HG02852 (cell line): ENCODE results near the gene COMT.
"Not testable (repeated sequence)": the region's sequence is repeated elsewhere in the genome, so short reads cannot be mapped to it uniquely, and the experiment has no call there.

Source experiments
- ATAC-seq: cut with Tn5 transposase; IDR thresholded peaks from one replicate; pipeline ENCODE4 v1.9.1; 2021; ENCODE audit warnings: mild to moderate bottlenecking, moderate library complexity; ENCODE audit not compliant: unreplicated experiment

Gene COMT

DNA sequence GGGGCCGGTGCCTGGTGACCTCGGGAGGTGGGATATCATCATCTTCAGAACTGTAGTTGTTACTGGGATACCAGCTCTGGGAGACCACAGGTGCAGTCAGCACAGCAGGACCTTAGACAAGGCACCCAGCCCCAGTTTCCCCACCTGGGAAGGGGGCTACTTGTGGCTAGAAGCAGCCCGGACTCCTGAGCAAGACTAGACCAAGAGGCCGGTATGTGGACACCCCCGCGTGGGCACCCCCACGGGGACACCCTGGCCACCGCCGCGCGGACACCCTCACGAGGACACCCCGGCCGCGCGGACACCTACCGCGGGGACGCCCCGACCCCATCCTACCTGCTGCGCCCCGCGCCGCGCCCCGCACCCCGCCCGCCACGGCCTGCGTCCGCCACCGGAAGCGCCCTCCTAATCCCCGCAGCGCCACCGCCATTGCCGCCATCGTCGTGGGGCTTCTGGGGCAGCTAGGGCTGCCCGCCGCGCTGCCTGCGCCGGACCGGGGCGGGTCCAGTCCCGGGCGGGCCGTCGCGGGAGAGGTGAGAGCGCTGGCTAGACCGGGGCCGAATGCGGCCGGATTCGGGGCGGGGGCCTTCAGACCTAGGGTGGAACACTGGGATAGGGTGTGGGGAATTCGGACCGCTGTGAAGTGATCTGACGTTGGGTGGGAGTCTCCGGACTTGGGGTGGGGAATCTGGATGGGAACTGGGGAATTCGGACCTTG is at the start of gene COMT, which contains the start of gene TXNRD2:
Gene COMT (plus strand): TSS at position 408 of the 718 bp plus-strand sequence. CDS start 20,755 bp downstream, outside the sequence.
Gene TXNRD2 (minus strand): TSS at position 454 of the 718 bp plus-strand sequence. CDS start 15 bp downstream, at position 439.
- ATAC-seq: no peak

DNA sequence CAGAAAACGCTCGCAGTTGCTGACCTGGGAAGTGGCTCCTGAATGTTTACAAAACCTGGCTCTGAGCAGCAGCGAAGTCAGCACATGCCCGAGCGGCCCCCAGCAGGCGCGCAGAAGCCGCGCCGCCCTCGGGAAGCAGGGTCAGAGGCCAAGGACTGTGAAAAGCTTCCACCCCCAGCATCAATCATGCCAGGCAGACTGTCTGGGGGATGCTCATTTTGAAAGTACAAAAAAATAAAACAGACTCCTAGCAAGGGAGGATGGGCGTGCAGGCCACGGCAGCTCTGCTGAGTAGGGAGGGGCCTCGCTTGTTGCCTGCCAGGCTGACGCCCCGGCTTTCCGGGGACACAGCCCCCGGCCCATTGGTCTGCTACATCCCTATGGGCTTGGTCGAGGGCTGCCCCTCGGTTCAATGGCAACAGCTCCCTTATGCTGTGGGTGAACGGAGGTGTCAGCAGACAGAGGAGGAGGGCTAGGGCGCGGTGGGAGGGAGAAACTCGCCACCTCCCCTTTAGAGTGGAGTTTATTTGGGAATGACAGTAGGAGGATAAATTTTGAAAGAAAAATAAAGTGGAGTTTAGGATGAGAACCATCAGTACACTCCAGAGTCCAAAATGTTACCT is 49.2 kb upstream of the COMT start:
- ATAC-seq: no peak

DNA sequence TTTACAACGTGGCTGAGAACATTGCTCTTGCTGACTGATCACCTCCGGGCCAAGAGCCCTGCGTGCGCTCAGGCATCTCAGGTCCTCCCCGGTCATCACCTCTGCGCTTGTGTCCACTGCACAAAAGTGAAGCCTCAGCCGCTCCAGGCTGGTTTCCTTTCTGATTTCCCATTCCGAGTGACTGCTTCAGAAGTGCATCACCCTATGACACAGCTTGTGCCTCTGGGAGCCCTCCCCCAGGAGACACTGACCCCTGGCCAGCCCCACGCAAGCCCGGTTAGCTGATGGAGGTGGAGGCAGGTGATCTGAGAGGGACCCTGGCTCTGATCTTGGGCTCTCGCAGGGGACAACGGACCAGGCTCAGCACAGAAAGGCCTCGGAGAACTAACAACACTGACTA is 48.6 kb upstream of the COMT start:
- ATAC-seq: no peak

DNA sequence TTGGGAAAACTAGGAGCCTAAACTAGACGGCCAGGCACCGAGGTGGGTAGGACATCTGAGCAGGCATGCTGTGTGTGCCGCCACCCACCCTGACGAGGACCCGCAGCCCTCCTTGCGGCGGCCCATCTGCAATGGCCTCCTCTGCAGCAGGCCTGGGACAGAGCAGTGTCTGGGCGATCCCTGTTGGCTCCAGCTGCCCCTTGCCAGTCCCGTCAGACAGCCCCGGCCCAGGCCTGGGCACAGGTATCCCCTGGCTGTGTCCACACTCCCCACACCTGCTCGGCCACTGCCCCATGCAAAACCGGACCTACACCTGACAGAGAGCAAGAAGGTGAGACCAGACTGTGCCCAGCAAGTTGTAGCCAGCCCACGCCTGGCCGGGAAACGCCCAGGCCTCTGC is 48.2 kb upstream of the COMT start:
- no peak for ATAC-seq

DNA sequence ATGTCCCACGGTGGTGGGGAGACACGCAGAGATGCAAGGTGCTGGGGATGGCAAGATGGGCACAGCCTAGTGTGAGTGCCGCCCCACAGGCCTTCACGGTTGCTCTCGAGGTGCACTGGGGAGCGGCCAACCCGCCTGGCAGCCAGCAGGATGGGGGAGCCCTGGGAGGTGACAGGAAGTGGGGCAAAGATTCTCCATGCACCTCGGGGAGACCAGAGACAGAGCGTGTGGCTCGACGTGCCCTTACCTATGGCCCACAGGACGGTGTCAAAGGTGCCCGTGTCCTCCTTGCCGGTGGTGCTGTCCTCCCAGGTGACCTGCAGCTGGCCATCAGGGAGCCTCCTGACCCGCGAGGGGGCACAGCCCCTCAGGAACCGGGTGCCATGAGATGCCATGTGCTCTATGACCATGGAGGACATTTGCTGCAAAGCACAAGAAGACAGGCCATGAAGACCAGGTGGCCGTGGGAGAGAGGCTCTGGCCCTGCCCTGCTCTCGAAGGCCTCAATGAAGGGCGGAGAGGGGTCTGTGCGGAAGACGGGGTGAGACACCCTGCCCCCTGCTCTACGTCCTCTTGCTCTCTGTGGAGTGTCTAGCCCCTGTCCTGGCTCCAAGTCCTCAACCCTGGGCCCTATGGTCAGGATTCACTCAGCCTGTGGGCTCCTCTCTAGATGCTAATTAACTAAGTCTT is 46.3 kb upstream of the COMT start:
- ATAC-seq: no peak

DNA sequence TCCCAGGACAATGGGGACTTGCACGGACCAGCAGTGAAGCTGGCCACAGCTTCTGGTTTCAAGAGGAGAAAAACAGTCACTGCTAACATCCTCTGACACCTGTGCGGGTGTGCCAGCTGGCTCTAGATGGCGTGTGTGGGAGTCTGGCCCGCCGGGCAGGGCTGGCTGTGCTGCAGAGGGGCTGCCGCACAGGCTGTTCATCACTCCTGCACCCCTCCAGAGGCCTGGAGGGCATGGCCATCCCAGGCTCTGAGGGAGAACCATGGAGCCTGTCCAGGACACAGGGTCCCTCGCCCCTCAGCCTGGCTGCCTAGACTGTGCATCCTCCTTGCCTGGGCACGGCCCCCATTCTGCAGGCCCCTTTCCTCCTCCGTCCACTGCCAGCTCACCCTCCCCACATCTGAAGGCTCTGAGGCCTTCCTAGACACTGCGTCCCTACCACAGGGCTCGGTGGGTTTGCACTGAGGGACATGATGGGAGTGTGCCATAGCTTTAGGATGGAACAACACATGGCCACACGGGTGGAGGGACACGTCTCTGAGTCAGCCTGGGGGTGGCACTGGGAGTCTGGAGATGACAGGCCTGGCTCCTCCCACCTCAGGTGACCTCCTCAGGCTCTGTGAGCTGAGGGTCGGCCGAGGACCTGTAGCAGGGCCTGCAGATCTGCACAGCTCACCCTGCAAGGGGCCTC is 44.8 kb upstream of the COMT start:
- no peak for ATAC-seq

DNA sequence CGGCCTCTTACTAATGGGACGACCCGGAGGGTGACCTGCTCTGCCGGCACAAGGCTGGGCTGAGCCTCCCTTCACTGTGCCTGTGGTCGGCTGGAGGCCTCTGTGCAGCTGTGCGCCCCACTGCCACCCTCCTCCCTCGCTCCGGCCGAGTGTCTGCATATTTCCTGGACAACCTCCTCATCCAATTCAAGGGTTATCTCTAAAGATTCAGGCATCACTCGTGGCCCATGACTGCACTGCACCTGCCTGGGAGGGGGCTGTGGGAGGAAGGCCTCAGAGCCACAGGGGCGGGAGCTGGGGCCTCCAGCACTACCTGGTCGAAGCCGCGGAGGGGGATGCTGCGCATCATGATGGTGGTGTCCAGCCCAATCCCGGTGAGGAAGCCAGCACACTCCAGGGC is 43.8 kb upstream of the COMT start:
- no peak for ATAC-seq

DNA sequence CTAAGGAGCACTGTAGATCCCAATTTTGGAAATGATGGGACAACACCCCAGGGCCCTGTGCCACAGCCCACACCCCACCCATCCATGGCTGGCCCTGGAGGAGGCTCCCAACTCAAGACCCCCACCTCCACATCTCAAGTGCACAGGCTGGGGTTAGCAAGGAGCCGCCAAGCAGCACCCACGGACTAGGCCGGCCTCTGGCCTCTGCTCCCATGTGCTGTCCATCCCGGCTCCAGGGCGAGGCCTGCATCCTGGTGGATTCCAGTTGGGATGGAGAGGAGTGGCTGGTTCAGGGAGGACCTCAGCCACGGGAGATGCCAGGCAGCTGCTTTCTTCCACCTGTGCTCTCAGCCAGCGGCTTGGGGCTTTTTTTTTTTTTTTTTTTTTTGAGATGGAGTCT is 43.4 kb upstream of the COMT start:
- ATAC-seq: no peak

DNA sequence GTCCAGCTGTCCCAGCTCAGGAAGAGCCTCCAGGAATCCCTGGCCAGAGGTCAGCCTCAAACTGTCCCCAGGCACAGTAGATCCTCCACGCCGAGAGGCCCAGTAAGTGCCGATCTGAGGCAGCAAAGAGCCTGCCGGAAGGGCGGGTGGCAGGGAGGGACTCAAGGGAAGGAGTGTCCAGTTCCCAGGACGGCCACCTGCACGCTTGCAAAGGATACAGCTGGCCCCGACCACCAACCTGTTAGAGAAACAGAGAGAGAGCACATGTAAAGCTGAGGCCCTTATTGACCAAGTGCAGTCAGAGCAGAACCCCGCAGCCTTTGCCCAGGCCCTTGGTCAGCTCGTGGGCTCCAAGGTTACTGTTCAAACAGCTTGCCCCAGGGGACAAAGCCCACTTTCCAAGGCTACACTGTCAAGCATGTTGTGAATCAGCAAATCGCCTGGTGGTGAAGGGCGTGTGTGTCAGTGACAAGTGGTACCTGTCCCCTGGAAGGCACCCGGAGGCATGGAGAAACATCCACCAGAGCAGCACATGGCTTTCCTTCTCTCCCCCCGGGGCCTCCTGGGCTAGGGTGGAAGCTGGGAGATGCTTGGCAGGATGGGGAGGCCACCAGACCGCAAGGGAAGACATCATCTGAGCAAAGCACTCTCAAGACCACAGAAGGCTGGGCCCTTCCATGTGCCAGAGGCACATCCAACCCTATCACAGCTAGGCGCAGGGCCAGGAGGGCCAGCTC is 42.6 kb upstream of the COMT start:
- no peak for ATAC-seq

DNA sequence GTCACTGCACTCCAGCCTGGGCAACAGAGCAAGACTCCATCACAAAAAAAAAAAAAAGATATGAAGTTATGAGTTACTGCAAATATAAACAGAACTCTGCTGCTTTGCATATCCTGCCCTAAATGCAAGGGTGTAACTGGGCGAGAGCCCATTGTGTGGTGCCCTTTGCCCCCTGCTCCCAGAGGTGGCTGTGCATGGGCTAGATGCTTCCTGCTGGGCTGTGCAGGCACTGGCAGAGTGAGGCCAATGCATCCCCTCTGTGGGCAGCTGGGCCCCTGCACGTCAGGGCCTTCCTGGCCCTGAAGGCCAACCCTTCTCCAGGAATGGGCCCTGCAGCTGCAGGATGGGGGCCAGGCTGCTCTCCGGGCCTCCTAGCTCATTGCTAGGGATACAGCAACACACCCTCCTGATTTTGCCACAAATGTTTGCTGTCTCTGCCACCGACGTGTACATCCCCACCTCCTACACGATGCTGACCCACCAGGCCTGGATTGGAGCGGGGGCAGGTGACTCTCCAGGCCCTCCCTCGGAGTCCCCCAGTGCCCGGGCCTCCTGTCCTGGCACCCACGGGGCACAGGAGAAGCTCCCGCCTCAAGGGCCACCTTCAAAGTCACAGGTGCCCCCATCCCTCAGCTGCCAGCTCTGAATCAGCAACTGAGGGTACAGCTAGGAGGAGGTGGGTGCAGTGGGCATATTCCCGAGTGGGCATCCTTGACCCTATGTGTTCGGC is 40.7 kb upstream of the COMT start:
- ATAC-seq: no peak

DNA sequence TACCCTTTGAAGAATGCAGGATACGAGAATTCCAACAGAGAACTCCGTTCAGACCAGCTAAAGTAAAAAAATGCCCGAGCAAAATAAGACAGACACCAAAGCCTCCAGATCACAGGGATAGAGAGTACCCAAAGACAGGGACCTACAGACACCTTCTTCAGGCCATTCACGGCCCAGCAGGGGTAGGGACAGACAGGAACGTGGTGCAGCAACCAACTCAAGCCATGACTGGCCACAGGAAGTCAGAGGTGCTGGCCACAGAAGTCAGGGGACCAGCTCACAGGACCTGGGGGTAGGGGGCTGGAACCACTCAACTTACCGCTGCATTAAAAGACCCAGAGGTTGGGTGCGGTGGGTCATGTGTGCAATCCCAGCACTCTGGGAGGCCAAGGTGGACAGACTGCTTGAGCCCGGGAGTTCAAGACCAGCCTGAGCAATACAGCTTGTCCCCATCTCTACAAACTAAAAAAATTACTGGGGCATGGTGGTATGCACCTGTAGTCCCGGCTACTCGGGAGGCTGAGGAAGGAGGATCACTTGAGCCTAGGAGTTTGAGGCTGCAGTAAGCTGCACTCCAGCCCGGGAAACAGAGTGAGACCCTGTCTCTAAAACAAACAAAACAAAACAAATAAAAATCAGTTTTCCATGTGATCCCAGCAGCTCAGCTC is 39.9 kb upstream of the COMT start:
- ATAC-seq: no peak

DNA sequence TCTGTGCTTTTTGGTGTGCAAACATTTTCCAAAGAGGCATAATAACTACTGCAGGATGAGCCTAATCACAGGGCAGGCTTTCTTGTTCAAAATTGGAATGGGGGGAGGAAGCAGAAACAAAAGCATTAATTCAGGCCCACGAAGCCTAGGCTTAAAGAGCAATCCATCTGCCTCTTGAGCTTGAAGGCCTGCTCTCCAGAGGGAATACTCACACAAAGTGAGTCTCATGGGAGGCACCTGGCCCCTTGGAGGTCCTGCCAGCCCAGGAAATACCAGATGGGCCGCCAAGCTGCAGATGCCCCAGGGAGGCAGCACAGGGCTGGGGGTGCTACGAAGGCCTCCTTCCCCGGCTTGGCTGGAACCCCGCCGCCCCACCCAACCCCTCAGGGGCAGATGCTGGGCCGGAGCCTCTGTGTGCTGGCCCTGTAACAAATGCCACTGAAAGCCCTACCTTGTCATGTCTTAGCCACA is 39.3 kb upstream of the COMT start:
- ATAC-seq: no peak

DNA sequence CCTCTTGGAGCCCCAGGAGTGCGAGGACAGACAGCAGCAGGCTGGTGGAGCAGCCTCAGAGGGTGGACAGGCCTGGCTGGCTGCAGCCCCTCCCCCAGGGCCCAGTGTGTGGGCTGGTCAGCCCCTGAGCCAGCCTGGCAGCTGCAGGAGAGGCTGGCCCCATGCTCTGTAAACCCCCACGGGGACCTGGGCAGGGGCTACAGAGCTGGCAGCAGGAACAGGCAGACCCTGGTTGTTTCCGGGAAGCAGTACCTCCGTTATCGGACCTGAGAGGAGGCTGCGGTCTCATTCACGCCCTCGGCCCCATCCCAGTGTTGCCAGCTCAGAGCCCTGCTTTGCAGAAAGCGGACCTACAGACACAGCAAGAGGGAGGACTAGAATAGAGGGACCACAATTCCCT is 38.5 kb upstream of the COMT start:
- no peak for ATAC-seq

DNA sequence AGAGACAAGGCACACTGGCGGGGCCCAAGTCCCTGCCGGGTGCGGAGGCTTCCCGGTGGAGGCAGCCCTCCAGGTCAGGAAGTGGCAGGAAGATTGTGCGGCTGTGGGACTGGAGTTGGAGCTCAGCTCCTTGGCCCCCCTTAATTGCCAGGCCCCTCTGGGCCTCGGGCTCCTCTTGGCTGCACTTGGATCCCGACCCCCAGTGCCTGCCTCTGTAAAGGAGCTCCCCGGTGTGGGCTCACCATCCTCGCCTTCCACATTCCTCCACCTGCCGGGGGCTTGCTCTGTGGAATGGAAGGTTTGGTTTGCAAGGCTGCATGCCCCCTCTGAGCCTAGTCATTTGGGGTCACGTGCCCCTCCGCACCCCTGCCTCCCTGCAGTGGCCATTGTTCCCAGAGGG is 38.1 kb upstream of the COMT start:
- no peak for ATAC-seq

DNA sequence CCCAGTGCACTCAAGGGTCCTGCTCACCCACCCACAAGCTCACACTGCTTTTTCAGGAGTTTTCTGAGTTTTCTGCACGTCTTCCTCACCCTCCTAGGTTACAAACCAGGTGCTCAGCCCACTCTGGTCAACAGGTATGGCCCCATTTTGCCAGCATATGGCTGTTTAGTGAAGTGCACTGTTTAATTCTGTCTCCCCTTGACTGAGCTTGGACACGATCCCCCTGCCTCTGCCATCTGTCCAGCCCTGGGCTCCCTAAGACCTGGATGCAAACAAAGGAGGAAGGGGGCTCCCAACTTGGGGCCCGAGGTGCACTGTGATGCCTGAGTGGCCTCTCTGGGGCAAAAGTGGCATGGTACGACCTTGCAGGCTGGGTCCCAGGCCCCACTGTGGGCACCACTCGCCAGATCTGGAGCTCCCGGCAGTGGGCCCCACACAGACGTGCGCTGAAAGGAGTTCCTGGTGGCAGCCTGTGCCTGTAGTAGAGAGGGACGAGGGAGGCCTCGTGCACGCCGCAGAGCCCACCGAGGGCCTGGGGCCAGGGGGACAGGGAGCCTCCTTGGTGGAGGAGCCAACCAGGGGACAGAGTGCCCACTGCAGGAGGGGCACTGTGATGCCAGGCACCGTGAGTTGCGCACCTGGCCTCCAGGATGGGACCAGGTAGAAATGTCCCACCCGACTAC is 37.3 kb upstream of the COMT start:
- ATAC-seq: no peak

DNA sequence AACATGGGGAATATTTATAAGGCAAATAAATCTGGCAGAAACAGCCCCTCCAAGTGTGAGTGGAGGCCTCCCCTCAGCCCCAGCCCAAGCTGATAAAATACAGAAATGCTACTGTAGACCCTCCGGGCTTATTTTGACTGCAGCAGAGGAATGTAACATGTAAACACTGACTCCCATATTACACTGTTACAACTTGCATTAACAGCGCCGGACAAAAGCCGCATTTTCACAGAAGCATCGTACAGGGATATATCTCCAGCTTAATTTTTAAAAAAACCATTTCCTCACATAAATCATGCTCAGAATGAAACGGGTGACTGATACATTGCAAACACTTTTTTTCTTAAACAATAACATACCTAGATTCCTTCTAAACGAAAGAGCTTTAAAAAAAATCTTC is 36.6 kb upstream of the COMT start:
- no peak for ATAC-seq

DNA sequence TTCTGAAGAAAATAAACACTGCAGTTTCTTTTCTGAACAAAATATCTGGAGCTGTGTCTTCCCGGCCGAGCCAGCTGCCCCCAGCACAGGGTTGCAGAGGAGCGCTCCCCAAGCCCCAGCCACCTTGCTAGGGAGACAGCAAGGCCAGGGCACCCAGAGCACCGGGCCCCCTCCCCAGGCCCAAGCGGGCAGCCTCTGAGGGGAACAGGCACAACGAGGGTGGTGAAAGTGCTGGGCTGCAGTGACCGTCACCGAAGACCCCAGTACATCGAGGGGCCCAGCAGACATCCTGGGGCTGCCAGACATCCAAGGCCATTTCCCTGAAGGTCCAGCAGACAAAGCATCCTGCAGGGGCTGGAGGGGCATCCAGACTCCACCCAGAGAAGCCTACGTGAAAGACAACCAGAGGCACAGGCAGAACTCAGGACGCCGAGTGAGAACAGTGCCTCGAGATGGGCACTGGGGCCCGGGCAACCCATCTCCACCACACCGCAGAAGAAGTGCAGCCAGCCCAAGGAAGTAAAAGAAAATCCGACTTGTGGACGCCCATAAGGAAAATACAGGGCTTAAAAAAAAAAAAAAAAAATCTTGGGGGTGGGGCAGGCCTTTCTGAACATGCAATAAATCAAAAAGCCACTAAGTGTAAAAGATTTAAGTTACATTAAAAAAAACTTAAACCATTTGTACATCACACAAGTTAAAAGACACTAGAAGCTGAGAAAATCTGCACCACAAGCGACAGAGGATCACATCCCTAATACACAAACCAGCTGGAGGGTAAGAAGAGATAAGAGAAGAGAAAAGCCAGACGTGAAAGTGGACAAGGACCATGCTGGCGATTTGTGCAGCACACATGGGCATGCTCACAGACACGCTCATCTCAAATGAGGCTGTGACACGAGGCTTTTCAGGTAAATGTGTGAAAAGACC is 36.0 kb upstream of the COMT start:
- no peak for ATAC-seq

DNA sequence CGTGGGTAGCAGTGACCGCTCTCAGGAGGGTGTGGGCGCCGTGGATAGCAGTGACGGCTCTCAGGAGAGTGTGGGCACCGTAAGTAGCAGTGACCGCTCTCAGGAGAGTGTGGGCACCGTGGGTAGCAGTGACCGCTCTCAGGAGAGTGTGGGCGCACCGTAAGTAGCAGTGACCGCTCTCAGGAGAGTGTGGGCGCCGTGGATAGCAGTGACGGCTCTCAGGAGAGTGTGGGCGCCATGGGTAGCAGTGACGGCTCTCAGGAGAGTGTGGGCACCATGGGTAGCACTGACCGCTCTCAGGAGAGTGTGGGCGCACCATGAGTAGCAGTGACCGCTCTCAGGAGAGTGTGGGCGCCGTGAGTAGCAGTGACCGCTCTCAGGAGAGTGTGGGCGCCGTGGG is 34.7 kb upstream of the COMT start:
- not testable (repeated sequence) for ATAC-seq
